H1 (cell line): ENCODE measurements around the gene CCDC91. TPM values are rescaled to one million over a fixed set of nuclear protein-coding genes. Genes with fewer than 3 reads are reported as not detected.

Experiments used
- CTCF ChIA-PET: fragments of 300-600 bp; sonication (Branson Sonifier 250); formaldehyde crosslinking; loops from one replicate; lab custom pipeline; 2021; ENCODE audit not compliant: partially characterized antibody; lab: Charles Lee
- POLR2A ChIA-PET: fragments of 300-600 bp; sonication (Branson Sonifier 250); formaldehyde crosslinking; loops from one replicate; lab custom pipeline; 2021; ENCODE audit warnings: inconsistent platforms; ENCODE audit not compliant: partially characterized antibody; lab: Charles Lee
- DNase-seq, 2 experiments: peaks; one replicate each; pipeline versions ENCODE4 v3.0.0 to v3.0.0-alpha.2; 2010 to 2022; ENCODE audit warnings: low spot score in 2 of 2, low read depth in 1 of 2, mixed read lengths in 1 of 2
- FAIRE-seq: peaks from 2 replicates; lab custom pipeline; 2011; peaks lifted over from hg19 to GRCh38; lab: Jason Lieb, UNC
- H2AFZ ChIP-seq: 2 replicates; pipeline ENCODE4 v1.8.1; 2012; ENCODE audit warnings: low read length, inconsistent platforms
- H2AK5ac ChIP-seq: 2 replicates; pipeline ENCODE4 v1.6.1; 2013; ENCODE audit warnings: low read depth, low read length
- H2BK120ac ChIP-seq: replicated peaks from 2 replicates; pipeline ENCODE3; 2013; ENCODE audit warnings: low read depth, low read length, inconsistent platforms
- H2BK12ac ChIP-seq: 2 replicates; pipeline ENCODE4 v1.6.1; 2013; ENCODE audit warnings: low read depth, low read length
- H2BK15ac ChIP-seq: 2 replicates; pipeline ENCODE4 v1.6.1; 2013; ENCODE audit warnings: low read length
- H2BK20ac ChIP-seq: 2 replicates; pipeline ENCODE4 v1.6.1; 2013; ENCODE audit warnings: low read length
- H2BK5ac ChIP-seq: 2 replicates; pipeline ENCODE4 v1.6.1; 2013; ENCODE audit warnings: low read depth, low read length
- H3K14ac ChIP-seq: 2 replicates; pipeline ENCODE4 v1.6.1; 2013; ENCODE audit warnings: inconsistent platforms; ENCODE audit not compliant: insufficient read length
- H3K18ac ChIP-seq: 2 replicates; pipeline ENCODE4 v1.6.1; 2013; ENCODE audit warnings: low read length; ENCODE audit errors: extremely low read depth
- H3K23ac ChIP-seq: 2 replicates; pipeline ENCODE4 v1.6.1; 2013; ENCODE audit warnings: inconsistent platforms; ENCODE audit not compliant: insufficient read length
- H3K23me2 ChIP-seq: 2 replicates; pipeline ENCODE4 v1.6.1; 2013; ENCODE audit warnings: low read depth, low read length
- H3K27ac ChIP-seq: 2 replicates; pipeline ENCODE4 v1.6.1; 2011; ENCODE audit warnings: low read depth, low read length, inconsistent platforms
- H3K27me3 ChIP-seq, 4 experiments: replicated peaks in 1 of 4; 1 replicate in 1 of 4; 2 replicates in 3 of 4; pipeline versions ENCODE4 v1.6.1 to v1.8.1; 2011 to 2013; ENCODE audit warnings: low read length in 3 of 4, mild to moderate bottlenecking in 3 of 4, inconsistent platforms in 2 of 4, mixed read lengths in 2 of 4, moderate library complexity in 1 of 4; ENCODE audit not compliant: control insufficient read depth in 3 of 4, insufficient read depth in 3 of 4; ENCODE audit errors: extremely low read depth in 1 of 4
- H3K36me3 ChIP-seq, 4 experiments: 2 replicates each; pipeline versions ENCODE4 v1.6.1 to v1.8.1; 2011 to 2013; ENCODE audit warnings: mild to moderate bottlenecking in 4 of 4, low read length in 3 of 4, moderate library complexity in 2 of 4, control low read depth in 1 of 4, inconsistent platforms in 1 of 4; ENCODE audit not compliant: insufficient read depth in 4 of 4, control insufficient read depth in 2 of 4
- H3K4ac ChIP-seq: replicated peaks from 2 replicates; pipeline ENCODE3; 2013; ENCODE audit warnings: low read length, low read depth, mixed read lengths, inconsistent platforms; ENCODE audit not compliant: insufficient read length
- H3K4me1 ChIP-seq, 4 experiments: replicated peaks in 1 of 4; 1 replicate in 1 of 4; 2 replicates in 3 of 4; pipeline versions ENCODE4 v1.6.1 to v1.8.1; 2011 to 2013; ENCODE audit warnings: low read length in 3 of 4, inconsistent platforms in 2 of 4, mixed read lengths in 1 of 4; ENCODE audit not compliant: insufficient read depth in 4 of 4, control insufficient read depth in 3 of 4
- H3K4me2 ChIP-seq, 2 experiments: 2 replicates each; pipeline versions ENCODE4 v1.6.1 to v1.8.1; 2011 to 2013; ENCODE audit warnings: low read depth in 2 of 2, low read length in 2 of 2, control low read depth in 1 of 2, inconsistent platforms in 1 of 2, mild to moderate bottlenecking in 1 of 2; ENCODE audit not compliant: insufficient read depth in 1 of 2
- H3K4me3 ChIP-seq, 4 experiments: fragments of 200-600, 300-600 bp in 1 of 4; sonication (generic), shearing (Covaris generic), sonication (Bioruptor Twin) in 1 of 4; 2 replicates each; pipeline versions ENCODE4 v1.5.1 to v1.8.1; 2011 to 2016; ENCODE audit warnings: low read length in 4 of 4, low read depth in 3 of 4, control low read depth in 2 of 4, inconsistent platforms in 2 of 4, mild to moderate bottlenecking in 2 of 4, mixed read lengths in 1 of 4, moderate library complexity in 1 of 4; ENCODE audit not compliant: insufficient read depth in 2 of 4; ENCODE audit errors: extremely low read depth in 1 of 4
- H3K56ac ChIP-seq: replicated peaks from 2 replicates; pipeline ENCODE3; 2013; ENCODE audit warnings: low read depth, mild to moderate bottlenecking, mixed read lengths, low read length, inconsistent platforms; ENCODE audit not compliant: insufficient read length
- H3K79me1 ChIP-seq: 2 replicates; pipeline ENCODE4 v1.6.1; 2013; ENCODE audit warnings: low read depth, low read length, control low read depth
- H3K79me2 ChIP-seq, 2 experiments: 2 replicates each; pipeline versions ENCODE4 v1.6.1 to v1.8.1; 2012 to 2013; ENCODE audit warnings: low read length in 2 of 2, mild to moderate bottlenecking in 2 of 2, inconsistent platforms in 1 of 2; ENCODE audit not compliant: insufficient read depth in 2 of 2, control insufficient read depth in 1 of 2
- H3K9ac ChIP-seq, 4 experiments: replicated peaks in 1 of 4; 1 replicate in 1 of 4; 2 replicates in 3 of 4; pipeline versions ENCODE4 v1.6.1 to v1.8.1; 2011 to 2013; ENCODE audit warnings: low read depth in 3 of 4, low read length in 3 of 4, control low read depth in 2 of 4, mild to moderate bottlenecking in 2 of 4, moderate library complexity in 2 of 4, inconsistent platforms in 1 of 4; ENCODE audit errors: extremely low read depth in 1 of 4
- H3K9me3 ChIP-seq, 2 experiments: 2 replicates each; pipeline versions ENCODE4 v1.6.1 to v1.8.1; 2012 to 2013; ENCODE audit warnings: mild to moderate bottlenecking in 2 of 2, moderate library complexity in 2 of 2, control low read depth in 1 of 2, inconsistent platforms in 1 of 2, low read depth in 1 of 2, low read length in 1 of 2, mixed read lengths in 1 of 2; ENCODE audit not compliant: insufficient read depth in 2 of 2
- H4K20me1 ChIP-seq, 2 experiments: replicated peaks in 1 of 2; 2 replicates each; pipeline versions ENCODE3 to v1.8.1; 2011 to 2013; ENCODE audit warnings: inconsistent platforms in 2 of 2, low read length in 2 of 2, mild to moderate bottlenecking in 1 of 2; ENCODE audit not compliant: insufficient read depth in 2 of 2, control insufficient read depth in 1 of 2
- H4K5ac ChIP-seq: 2 replicates; pipeline ENCODE4 v1.6.1; 2013; ENCODE audit warnings: low read length, low read depth, mixed read lengths, inconsistent platforms; ENCODE audit not compliant: insufficient read length
- H4K8ac ChIP-seq: 2 replicates; pipeline ENCODE4 v1.8.0; 2013; ENCODE audit warnings: mild to moderate bottlenecking, moderate library complexity, low read length, inconsistent platforms; ENCODE audit not compliant: insufficient read depth; ENCODE audit errors: extremely low read depth
- H4K91ac ChIP-seq: replicated peaks from 2 replicates; pipeline ENCODE3; 2013; ENCODE audit warnings: low read length, mixed read lengths, inconsistent platforms; ENCODE audit not compliant: insufficient read length
- WGBS, 2 experiments: shearing (Covaris generic) in 1 of 2; methylation state at CpG; one replicate each; pipeline versions ENCODE4 v1.1.6 to v1.1.7; 2013 to 2015; ENCODE audit warnings: low lambda C conversion rate in 2 of 2, mixed read lengths in 2 of 2, inconsistent platforms in 1 of 2, low coverage in 1 of 2, missing lambda C conversion rate in 1 of 2; ENCODE audit not compliant: insufficient replicate concordance in 2 of 2, insufficient coverage in 1 of 2, insufficient read length in 1 of 2; ENCODE audit errors: extremely low coverage in 1 of 2, missing lambda C conversion rate in 1 of 2; 5-methylcytosine and 5-hydroxymethylcytosine counted together
- polyA plus RNA-seq, 7 experiments: library from polyadenylated mRNA; depleted of rRNA in 3 of 7; stranded (reverse) in 5 of 7; unstranded in 2 of 7; fragments of >200 nt in 5 of 7; fragments of 200-250 nt in 2 of 7; gene quantifications; 1 replicate in 5 of 7; 2 replicates in 1 of 7; 4 replicates in 1 of 7; pipeline versions ENCODE4 v1.2.1 to v1.2.3, GENCODE V29; 2011 to 2013; ENCODE audit warnings: missing spikeins in 2 of 7, mixed read lengths in 2 of 7
- total RNA-seq: library from RNA; stranded (reverse); fragmentation: NEBNext Ultra II Directional; extraction: Animal tissue kit (Norgen Biotek cat#: 25700); gene quantifications from 2 replicates; pipeline ENCODE4 v1.2.1, GENCODE V29; 2021

The CCDC91 gene
- total and polyA plus RNA-seq, 2 of the 8 experiments (the other 6 are each of a cell fraction or from before 2014, with no cell fraction given) = 8.6 to 23.1 TPM

DNA sequence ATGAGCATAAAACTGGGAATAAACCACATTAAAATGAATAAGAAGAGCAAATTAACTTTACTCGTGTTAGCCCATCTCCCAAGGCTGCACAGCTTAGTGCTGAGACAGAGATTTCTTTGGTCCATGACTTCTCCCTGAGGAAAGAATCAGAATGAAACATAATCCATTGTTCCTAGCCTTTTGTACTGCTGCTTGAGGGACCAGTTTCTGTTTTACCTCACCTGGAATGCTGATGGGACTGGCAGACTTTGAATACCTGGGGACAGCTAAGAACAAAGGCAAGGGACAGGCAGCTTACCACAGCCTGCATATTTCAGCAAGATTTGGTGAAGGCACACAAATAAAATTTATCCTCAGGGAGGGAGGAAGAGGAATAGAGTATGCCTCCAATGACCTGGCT, 401.6 kb downstream of the CCDC91 start:
- no peak overlapping the region for H4K5ac ChIP-seq
- 85% methylated on average over 1 of the region's 1 CpG; no CpG with 5 or more reads in 1 of the 2 experiments for WGBS, 2 experiments
- H3K14ac ChIP-seq = no peak overlapping the region
- H4K20me1 ChIP-seq = no peaks in the 10 kb centered on the region
- no peak overlapping the region for H2BK15ac ChIP-seq
- H3K56ac ChIP-seq = no peak overlapping the region
- H3K4me2 ChIP-seq = no peak overlapping the region; a peak in 1 of 4 replicates
- no peaks in the 10 kb centered on the region for H3K23me2 ChIP-seq
- H2BK5ac ChIP-seq = no peak overlapping the region; the same call in 1 of the 2 replicates
- H3K4me3 ChIP-seq = no peak overlapping the region
- FAIRE-seq = peak; percentile 78
- DNase-seq = no peak
- H2AFZ ChIP-seq = 0 out of 2 replicates have a peak overlapping the region, but pooled peaks have one; percentile 74
- no peak overlapping the region for H3K18ac ChIP-seq
- CTCF ChIA-PET = interaction anchor here (1.0 kb wide), 1 partner anchor 176 kb away, joined by 3 read pairs; no protein-coding TSS in a partner anchor
- no peak overlapping the region for H2BK20ac ChIP-seq
- no peaks in the 10 kb centered on the region for H3K79me1 ChIP-seq
- H3K23ac ChIP-seq = no peak overlapping the region
- no peak overlapping the region for H4K8ac ChIP-seq
- H2BK12ac ChIP-seq = no peak overlapping the region
- no peaks in the 10 kb centered on the region for H3K27me3 ChIP-seq
- no peaks in the 10 kb centered on the region; a peak in 1 of 8 replicates for H3K36me3 ChIP-seq
- POLR2A ChIA-PET = no interaction called here
- H2AK5ac ChIP-seq = no peak overlapping the region
- no peak overlapping the region for H3K27ac ChIP-seq
- no peak overlapping the region for H4K91ac ChIP-seq
- no peaks in the 10 kb centered on the region for H3K79me2 ChIP-seq
- H3K4me1 ChIP-seq = no peaks in the 10 kb centered on the region; a peak in 1 of 7 replicates
- H3K9me3 ChIP-seq = peaks cover 2 to 8% of the 10 kb centered on the region in 2 experiments; a peak in 2 of 4 replicates
- no peak overlapping the region for H2BK120ac ChIP-seq
- no peak overlapping the region for H3K9ac ChIP-seq
- H3K4ac ChIP-seq = no peak overlapping the region
